ENCODE measurements around the gene MBD3L5.

Gene MBD3L5

GRCh38 chr19:6999933-7000332 lies 30.4 kb upstream of the MBD3L5 start:
- in situ Hi-C loops (cut with HindIII; ENCODE audit: low sequenced_read_pairs) = no loop called here
- DNase-seq (ENCODE audit: low read depth) = no peak
- no peak overlapping the region for H3K4me3 ChIP-seq (ENCODE audit: low read depth, low read length)
- TF ChIP-seq CTCF (IDR thresholded peaks at IDR 0.05; ENCODE audit: low read depth, low read length, missing control alignments) = no peak

GRCh38 chr19:7000333-7000732 lies 30.0 kb upstream of the MBD3L5 start:
- no peak overlapping the region for H3K4me3 ChIP-seq (ENCODE audit: low read depth, low read length)
- TF ChIP-seq CTCF (IDR thresholded peaks at IDR 0.05; ENCODE audit: low read depth, low read length, missing control alignments) = no peak
- in situ Hi-C loops (cut with HindIII; ENCODE audit: low sequenced_read_pairs) = no loop called here

GRCh38 chr19:7000816-7001215 lies 29.6 kb upstream of the MBD3L5 start:
- no peak overlapping the region for H3K4me3 ChIP-seq (ENCODE audit: low read depth, low read length)
- no peak for DNase-seq (ENCODE audit: low read depth)
- TF ChIP-seq CTCF (IDR thresholded peaks at IDR 0.05; ENCODE audit: low read depth, low read length, missing control alignments) = no peak
- in situ Hi-C loops (cut with HindIII; ENCODE audit: low sequenced_read_pairs) = no loop called here

More at GRCh38 chr19:7000333-7000732, 30.0 kb upstream of the MBD3L5 start:
- DNase-seq (ENCODE audit: low read depth) = no peak

GRCh38 chr19:7004313-7004931 lies 26.0 kb upstream of the MBD3L5 start:
- H3K4me3 ChIP-seq (ENCODE audit: low read depth, low read length) = no peak overlapping the region
- DNase-seq (ENCODE audit: low read depth) = no peak
- in situ Hi-C loops (cut with HindIII; ENCODE audit: low sequenced_read_pairs) = no loop called here
- no peak for TF ChIP-seq CTCF (IDR thresholded peaks at IDR 0.05; ENCODE audit: low read depth, low read length, missing control alignments)

- TF ChIP-seq CTCF (IDR thresholded peaks at IDR 0.05; ENCODE audit: low read depth, low read length, missing control alignments) = no peak
- in situ Hi-C loops (cut with HindIII; ENCODE audit: low sequenced_read_pairs) = no loop called here
- DNase-seq (ENCODE audit: low read depth) = no peak
- no peak overlapping the region for H3K4me3 ChIP-seq (ENCODE audit: low read depth, low read length)
Observed at GRCh38 chr19:7006135-7006704, 24.2 kb upstream of the MBD3L5 start.

- in situ Hi-C loops (cut with HindIII; ENCODE audit: low sequenced_read_pairs) = no loop called here
- no peak overlapping the region for H3K4me3 ChIP-seq (ENCODE audit: low read depth, low read length)
- TF ChIP-seq CTCF (IDR thresholded peaks at IDR 0.05; ENCODE audit: low read depth, low read length, missing control alignments) = no peak
- DNase-seq (ENCODE audit: low read depth) = no peak
Observed at GRCh38 chr19:7007859-7008258, 22.5 kb upstream of the MBD3L5 start.

Data from astrocyte of the cerebellum (primary cell).